ENCODE data around the gene MSMO1.

MSMO1 gene

DNA sequence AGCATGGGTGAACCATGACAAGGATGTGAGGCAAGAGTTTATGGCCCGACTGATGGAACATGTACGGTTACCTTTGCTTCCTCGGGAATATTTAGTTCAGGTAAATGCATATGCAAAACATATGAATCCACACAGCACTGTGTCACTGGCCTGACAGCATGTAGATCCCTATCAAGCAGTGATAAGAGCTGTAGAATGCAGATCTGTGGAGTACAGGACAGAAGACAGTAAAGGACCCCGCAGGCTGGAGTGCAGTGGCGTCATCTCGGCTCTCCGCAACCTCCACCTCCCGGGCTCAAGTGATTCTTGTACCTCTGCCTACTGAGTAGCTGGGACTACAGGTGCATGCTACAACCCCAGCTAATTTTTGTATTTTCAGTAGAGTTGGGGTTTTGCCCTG, 29.8 kb upstream of the MSMO1 start:
- no peaks in the 10 kb centered on the region for H3K4me1 ChIP-seq (ENCODE audit: control insufficient read depth, insufficient read depth, low read length, poor library complexity, severe bottlenecking)
- H3K27ac ChIP-seq (ENCODE audit: low read depth, low read length, severe bottlenecking) = no peak overlapping the region
- H3K4me3 ChIP-seq (ENCODE audit: extremely low read depth, insufficient read depth, low read length, poor library complexity, severe bottlenecking) = no peak overlapping the region
- 97 to 100% methylated on average over 3 to 8 of the region's 8 CpGs for WGBS, 2 experiments (ENCODE audit: insufficient coverage in 2 of 2)
- H3K9me3 ChIP-seq (ENCODE audit: control insufficient read depth, low read length) = no peaks in the 10 kb centered on the region
- H3K36me3 ChIP-seq (ENCODE audit: control insufficient read depth, insufficient read depth, low read length) = peaks cover 24% of the 10 kb centered on the region

DNA sequence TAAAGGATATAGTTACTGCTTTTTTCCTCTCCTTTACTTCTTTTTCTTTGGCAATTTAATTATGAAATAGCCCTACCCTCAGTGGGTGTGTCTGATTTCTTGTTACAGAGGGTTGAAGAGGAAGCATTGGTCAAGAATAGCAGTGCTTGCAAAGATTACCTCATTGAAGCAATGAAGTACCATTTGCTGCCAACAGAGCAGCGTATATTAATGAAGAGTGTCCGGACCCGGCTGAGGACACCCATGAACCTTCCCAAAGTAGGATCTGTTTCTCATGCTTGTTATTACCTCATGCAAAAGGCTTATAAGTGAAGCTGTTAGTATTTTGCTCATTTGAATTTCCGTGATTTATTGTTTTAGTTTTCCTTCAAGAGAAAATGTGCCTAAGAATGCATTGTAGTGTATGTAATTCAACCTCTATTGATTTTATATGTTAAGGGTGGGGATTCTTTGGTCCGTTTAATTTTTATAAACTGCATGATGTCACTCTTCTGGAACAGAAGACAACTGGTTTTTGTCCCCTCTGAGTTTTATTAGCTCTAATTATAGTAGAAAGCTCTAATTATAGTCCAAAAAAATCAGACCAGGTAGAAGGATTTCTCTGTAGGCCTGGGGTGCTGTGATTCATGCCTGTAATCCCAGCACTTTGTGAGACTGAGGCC, 27.9 kb upstream of the MSMO1 start:
- 96 to 97% methylated on average over 4 of the region's 5 CpGs for WGBS, 2 experiments (ENCODE audit: insufficient coverage in 2 of 2)
- no peaks in the 10 kb centered on the region for H3K4me1 ChIP-seq (ENCODE audit: control insufficient read depth, insufficient read depth, low read length, poor library complexity, severe bottlenecking)
- peaks cover 24% of the 10 kb centered on the region for H3K36me3 ChIP-seq (ENCODE audit: control insufficient read depth, insufficient read depth, low read length)
- H3K27ac ChIP-seq (ENCODE audit: low read depth, low read length, severe bottlenecking) = no peak overlapping the region
- H3K4me3 ChIP-seq (ENCODE audit: extremely low read depth, insufficient read depth, low read length, poor library complexity, severe bottlenecking) = no peak overlapping the region
- no peaks in the 10 kb centered on the region for H3K9me3 ChIP-seq (ENCODE audit: control insufficient read depth, low read length)

DNA sequence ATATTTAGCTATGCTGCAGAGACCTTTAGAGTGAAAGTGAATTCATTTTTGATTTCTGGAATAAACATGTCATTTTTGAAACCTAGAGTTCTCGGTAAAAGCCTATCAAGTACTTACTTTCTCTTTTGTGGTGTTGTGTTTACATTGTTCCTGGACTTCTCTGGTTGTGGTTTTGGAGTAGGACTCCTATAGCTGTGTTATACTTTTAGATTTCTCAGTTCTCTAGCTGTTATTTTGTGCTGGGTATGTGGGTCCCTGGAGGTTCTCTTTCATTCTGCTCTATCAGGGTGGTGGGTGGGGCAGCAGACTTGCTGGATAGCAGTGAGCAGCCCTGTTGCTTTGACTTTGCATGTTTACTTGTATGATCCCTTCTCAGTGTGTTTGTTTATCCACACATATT, 25.6 kb upstream of the MSMO1 start:
- no peak overlapping the region for H3K27ac ChIP-seq (ENCODE audit: low read depth, low read length, severe bottlenecking)
- no CpG with 5 or more reads among the region's 1 CpG for WGBS, 2 experiments (ENCODE audit: insufficient coverage in 2 of 2)
- H3K4me3 ChIP-seq (ENCODE audit: extremely low read depth, insufficient read depth, low read length, poor library complexity, severe bottlenecking) = no peak overlapping the region

DNA sequence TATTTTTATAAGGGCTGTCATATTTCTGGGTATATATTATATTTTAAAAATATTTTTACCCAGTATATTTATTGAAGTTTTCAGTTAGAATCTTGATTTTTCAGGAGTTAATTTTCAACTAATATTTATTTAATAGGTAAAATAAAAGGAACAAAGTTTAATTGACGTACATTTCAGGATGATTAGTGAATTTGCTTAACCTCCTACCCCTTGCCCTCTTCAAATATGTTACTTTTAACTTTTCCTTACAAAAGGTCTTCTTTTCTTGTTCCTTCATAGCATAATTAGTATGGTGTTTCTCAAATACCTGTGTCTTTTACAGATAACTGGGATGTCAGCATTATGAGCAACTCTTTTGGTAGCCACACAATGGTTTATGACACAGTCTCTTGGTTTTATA, 24.8 kb upstream of the MSMO1 start:
- Histone ChIP-seq H3K9me3 (ENCODE audit: control insufficient read depth, low read length) (no peaks in the 10 kb centered on the region), H3K4me3 (ENCODE audit: extremely low read depth, insufficient read depth, low read length, poor library complexity, severe bottlenecking) (no peak overlapping the region), H3K36me3 (ENCODE audit: control insufficient read depth, insufficient read depth, low read length) (peaks cover 16% of the 10 kb centered on the region), H3K4me1 (ENCODE audit: control insufficient read depth, insufficient read depth, low read length, poor library complexity, severe bottlenecking) (no peaks in the 10 kb centered on the region), H3K27ac (ENCODE audit: low read depth, low read length, severe bottlenecking) (no peak overlapping the region)
- no CpG with 5 or more reads among the region's 1 CpG for WGBS, 2 experiments (ENCODE audit: insufficient coverage in 2 of 2)

More for the DNA sequence above, 25.6 kb upstream of the MSMO1 start:
- H3K4me1 ChIP-seq (ENCODE audit: control insufficient read depth, insufficient read depth, low read length, poor library complexity, severe bottlenecking) = no peaks in the 10 kb centered on the region
- H3K36me3 ChIP-seq (ENCODE audit: control insufficient read depth, insufficient read depth, low read length) = peaks cover 19% of the 10 kb centered on the region
- no peaks in the 10 kb centered on the region for H3K9me3 ChIP-seq (ENCODE audit: control insufficient read depth, low read length)

DNA sequence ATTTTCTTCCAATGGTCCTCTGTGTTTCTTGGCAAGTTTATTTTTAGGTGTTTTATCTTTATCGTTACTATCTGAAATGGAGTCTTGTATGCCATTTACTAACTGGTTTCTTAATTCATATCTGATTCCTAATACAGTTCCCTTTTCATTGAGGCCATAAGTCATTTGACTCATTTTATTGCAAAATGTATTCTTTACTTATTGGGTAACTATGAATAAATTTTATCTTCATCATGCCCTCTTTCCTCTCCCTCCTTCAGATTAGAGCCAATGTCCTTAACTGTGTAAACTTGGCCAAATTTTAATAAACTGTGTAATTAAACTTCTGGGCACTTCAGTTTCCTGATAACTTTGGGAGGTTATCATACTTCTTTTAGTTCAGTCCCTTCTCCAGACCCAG, 19.3 kb upstream of the MSMO1 start:
- Histone ChIP-seq H3K4me3 (ENCODE audit: extremely low read depth, insufficient read depth, low read length, poor library complexity, severe bottlenecking) (no peak overlapping the region), H3K36me3 (ENCODE audit: control insufficient read depth, insufficient read depth, low read length) (peaks cover 10% of the 10 kb centered on the region), H3K27ac (ENCODE audit: low read depth, low read length, severe bottlenecking) (no peak overlapping the region), H3K9me3 (ENCODE audit: control insufficient read depth, low read length) (no peaks in the 10 kb centered on the region), H3K4me1 (ENCODE audit: control insufficient read depth, insufficient read depth, low read length, poor library complexity, severe bottlenecking) (no peaks in the 10 kb centered on the region)
- no CpG with 5 or more reads among the region's 1 CpG for WGBS, 2 experiments (ENCODE audit: insufficient coverage in 2 of 2)

DNA sequence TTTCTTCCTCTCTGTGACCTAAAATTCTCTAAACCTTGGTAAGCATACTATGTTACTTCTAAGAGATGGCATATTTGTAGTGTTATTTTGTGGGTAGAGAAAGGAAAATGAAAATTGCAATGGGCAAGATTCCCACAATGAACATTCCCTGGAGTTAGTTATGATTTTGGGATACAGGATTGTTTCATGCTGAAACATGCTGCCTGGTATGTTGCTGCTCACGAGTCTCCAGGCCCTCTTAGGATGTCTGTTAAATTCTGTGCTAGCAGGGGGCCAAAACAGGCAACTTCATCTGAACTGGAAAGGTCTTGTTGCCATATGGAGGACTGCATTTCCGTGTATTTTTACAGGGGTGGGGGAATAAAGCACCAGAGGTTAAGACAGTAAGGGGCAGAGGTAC, 18.9 kb upstream of the MSMO1 start:
- Histone ChIP-seq H3K4me1 (ENCODE audit: control insufficient read depth, insufficient read depth, low read length, poor library complexity, severe bottlenecking) (no peaks in the 10 kb centered on the region), H3K27ac (ENCODE audit: low read depth, low read length, severe bottlenecking) (no peak overlapping the region), H3K9me3 (ENCODE audit: control insufficient read depth, low read length) (no peaks in the 10 kb centered on the region), H3K36me3 (ENCODE audit: control insufficient read depth, insufficient read depth, low read length) (peaks cover 10% of the 10 kb centered on the region), H3K4me3 (ENCODE audit: extremely low read depth, insufficient read depth, low read length, poor library complexity, severe bottlenecking) (no peak overlapping the region)
- 81% methylated on average over 2 of the region's 2 CpGs for WGBS, 2 experiments (ENCODE audit: insufficient coverage in 2 of 2)

DNA sequence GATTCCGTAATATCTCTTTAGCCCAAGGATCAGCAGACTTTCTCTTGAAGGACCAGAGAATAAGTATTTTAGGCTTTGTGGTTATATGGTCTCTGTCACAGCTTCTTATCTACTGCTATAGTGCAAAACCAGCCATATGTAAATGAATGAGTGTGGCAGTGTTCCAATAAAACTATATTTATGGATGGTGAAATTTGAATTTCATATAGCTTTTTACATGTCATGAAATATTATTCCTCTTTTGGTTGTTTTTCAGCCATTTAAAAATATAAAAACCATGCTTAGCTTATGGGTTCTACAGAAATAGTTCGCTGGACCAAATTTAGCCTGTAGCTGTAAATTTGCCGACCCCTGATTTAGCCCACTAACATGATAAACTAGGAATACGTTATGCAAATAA, 18.0 kb upstream of the MSMO1 start:
- no peaks in the 10 kb centered on the region for H3K4me1 ChIP-seq (ENCODE audit: control insufficient read depth, insufficient read depth, low read length, poor library complexity, severe bottlenecking)
- H3K9me3 ChIP-seq (ENCODE audit: control insufficient read depth, low read length) = no peaks in the 10 kb centered on the region
- 100% methylated on average over 1 of the region's 4 CpGs; no CpG with 5 or more reads in 1 of the 2 experiments for WGBS, 2 experiments (ENCODE audit: insufficient coverage in 2 of 2)
- no peak overlapping the region for H3K4me3 ChIP-seq (ENCODE audit: extremely low read depth, insufficient read depth, low read length, poor library complexity, severe bottlenecking)
- peaks cover 10% of the 10 kb centered on the region for H3K36me3 ChIP-seq (ENCODE audit: control insufficient read depth, insufficient read depth, low read length)
- no peak overlapping the region for H3K27ac ChIP-seq (ENCODE audit: low read depth, low read length, severe bottlenecking)

DNA sequence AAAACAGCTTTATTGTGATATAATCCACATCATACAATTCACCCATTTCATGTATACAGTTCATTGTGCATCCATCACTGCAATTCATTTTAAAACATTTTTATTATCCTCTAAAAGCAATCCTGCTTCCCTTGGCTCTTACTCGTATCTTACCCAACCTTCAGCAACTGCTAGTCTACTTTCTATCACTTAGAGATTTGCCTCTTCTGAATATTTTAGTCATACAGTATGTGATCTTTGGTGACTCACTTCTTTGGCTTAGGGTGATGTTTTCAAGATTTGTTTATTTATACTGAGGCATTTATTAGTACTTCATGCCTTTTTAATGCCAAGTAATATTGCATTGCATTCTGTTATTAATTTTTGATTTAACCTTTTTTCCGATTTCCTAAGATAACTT, 15.0 kb upstream of the MSMO1 start:
- no CpG with 5 or more reads among the region's 2 CpGs for WGBS, 2 experiments (ENCODE audit: insufficient coverage in 2 of 2)
- Histone ChIP-seq H3K9me3 (ENCODE audit: control insufficient read depth, low read length) (no peaks in the 10 kb centered on the region), H3K27ac (ENCODE audit: low read depth, low read length, severe bottlenecking) (no peak overlapping the region), H3K36me3 (ENCODE audit: control insufficient read depth, insufficient read depth, low read length) (peaks cover 13% of the 10 kb centered on the region), H3K4me1 (ENCODE audit: control insufficient read depth, insufficient read depth, low read length, poor library complexity, severe bottlenecking) (no peaks in the 10 kb centered on the region), H3K4me3 (ENCODE audit: extremely low read depth, insufficient read depth, low read length, poor library complexity, severe bottlenecking) (no peak overlapping the region)

DNA sequence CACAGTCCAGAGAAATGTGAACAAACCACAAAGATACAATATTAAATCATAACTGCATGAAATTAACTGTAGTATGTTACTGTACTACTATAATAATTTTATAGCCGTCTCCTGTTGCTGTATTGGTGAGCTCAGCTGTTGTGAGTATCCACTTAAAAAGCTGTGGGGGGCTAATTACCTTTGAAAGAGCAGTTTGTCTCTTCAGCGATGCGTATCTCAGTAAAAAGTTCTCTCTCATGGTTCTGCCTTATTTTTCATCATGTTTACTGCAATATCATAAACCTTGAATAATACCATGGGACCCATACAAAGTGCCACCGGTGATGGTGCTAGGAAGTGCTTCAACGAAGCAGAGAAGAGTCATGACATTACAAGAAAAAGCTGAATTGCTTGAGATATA, 8.4 kb upstream of the MSMO1 start:
- no peaks in the 10 kb centered on the region for H3K4me1 ChIP-seq (ENCODE audit: control insufficient read depth, insufficient read depth, low read length, poor library complexity, severe bottlenecking)
- H3K27ac ChIP-seq (ENCODE audit: low read depth, low read length, severe bottlenecking) = no peak overlapping the region
- no peak overlapping the region for H3K4me3 ChIP-seq (ENCODE audit: extremely low read depth, insufficient read depth, low read length, poor library complexity, severe bottlenecking)
- peaks cover 4% of the 10 kb centered on the region for H3K36me3 ChIP-seq (ENCODE audit: control insufficient read depth, insufficient read depth, low read length)
- no peaks in the 10 kb centered on the region for H3K9me3 ChIP-seq (ENCODE audit: control insufficient read depth, low read length)
- 87 to 100% methylated on average over 1 to 4 of the region's 5 CpGs for WGBS, 2 experiments (ENCODE audit: insufficient coverage in 2 of 2)

DNA sequence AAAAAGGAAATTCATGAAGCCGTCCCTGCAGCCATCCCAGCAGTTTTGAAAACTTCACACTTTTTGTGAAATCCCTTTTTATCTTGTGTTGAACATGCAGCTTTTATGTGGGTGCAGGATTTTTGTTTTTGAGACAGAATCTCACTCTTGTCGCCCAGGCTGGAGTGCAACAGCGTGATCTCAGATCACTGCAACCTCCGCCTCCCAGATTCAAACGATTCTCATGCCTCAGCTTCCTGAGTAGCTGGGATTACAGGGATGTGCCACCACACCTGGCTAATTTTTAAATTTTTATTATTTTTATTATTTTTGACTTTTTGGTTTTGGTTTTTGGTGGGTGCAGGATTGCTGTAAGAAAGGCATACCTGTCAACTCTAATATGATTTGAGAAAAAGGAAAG, 8.0 kb upstream of the MSMO1 start:
- H3K27ac ChIP-seq (ENCODE audit: low read depth, low read length, severe bottlenecking) = no peak overlapping the region
- H3K4me3 ChIP-seq (ENCODE audit: extremely low read depth, insufficient read depth, low read length, poor library complexity, severe bottlenecking) = no peak overlapping the region
- 92% methylated on average over 3 to 4 of the region's 5 CpGs for WGBS, 2 experiments (ENCODE audit: insufficient coverage in 2 of 2)
- H3K4me1 ChIP-seq (ENCODE audit: control insufficient read depth, insufficient read depth, low read length, poor library complexity, severe bottlenecking) = no peaks in the 10 kb centered on the region
- peaks cover 1% of the 10 kb centered on the region for H3K9me3 ChIP-seq (ENCODE audit: control insufficient read depth, low read length)
- peaks cover 9% of the 10 kb centered on the region for H3K36me3 ChIP-seq (ENCODE audit: control insufficient read depth, insufficient read depth, low read length)

DNA sequence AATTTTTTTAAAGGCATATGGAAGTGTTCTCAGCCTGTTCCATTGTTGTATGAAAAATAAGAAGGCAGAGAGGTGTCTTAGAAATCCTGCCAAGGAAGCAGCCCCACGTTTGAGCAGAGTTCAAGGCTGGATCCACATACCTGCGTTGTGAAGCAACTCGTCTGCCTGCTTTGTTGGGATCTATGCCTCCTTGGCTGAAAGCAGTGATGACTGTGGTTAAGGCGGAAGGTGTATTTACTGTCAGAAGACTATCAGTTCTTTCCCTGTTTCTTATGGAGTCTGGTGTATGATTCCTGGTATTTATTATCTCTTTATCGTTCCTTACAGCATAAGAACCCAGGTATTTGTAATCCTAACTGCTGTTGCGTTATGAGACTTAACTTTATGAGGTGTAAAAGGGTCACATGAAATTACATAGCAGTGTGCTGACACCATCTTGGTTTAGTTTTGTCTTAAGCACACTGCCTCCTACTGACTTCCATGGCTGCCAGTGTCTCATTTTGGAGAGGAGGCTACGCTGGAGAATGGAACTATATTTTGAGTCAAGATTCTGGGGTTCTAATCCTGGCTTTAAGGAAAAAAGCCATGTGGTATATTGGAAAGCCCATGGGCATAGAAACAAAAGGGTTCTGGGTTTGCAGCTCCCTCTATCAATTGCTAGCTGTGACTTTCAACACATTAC, 3.1 kb upstream of the MSMO1 start:
- H3K9me3 ChIP-seq (ENCODE audit: control insufficient read depth, low read length) = peaks cover 14% of the 10 kb centered on the region
- WGBS, 2 experiments (ENCODE audit: insufficient coverage in 2 of 2) = 88 to 90% methylated on average over 4 to 5 of the region's 7 CpGs
- no peaks in the 10 kb centered on the region for H3K4me1 ChIP-seq (ENCODE audit: control insufficient read depth, insufficient read depth, low read length, poor library complexity, severe bottlenecking)
- H3K4me3 ChIP-seq (ENCODE audit: extremely low read depth, insufficient read depth, low read length, poor library complexity, severe bottlenecking) = no peak overlapping the region
- no peak overlapping the region for H3K27ac ChIP-seq (ENCODE audit: low read depth, low read length, severe bottlenecking)
- peaks cover 15% of the 10 kb centered on the region for H3K36me3 ChIP-seq (ENCODE audit: control insufficient read depth, insufficient read depth, low read length)

Data from mesodermal cell (in vitro differentiated cells).